Measurements from ENCODE around the gene SLC27A1.

DNA sequence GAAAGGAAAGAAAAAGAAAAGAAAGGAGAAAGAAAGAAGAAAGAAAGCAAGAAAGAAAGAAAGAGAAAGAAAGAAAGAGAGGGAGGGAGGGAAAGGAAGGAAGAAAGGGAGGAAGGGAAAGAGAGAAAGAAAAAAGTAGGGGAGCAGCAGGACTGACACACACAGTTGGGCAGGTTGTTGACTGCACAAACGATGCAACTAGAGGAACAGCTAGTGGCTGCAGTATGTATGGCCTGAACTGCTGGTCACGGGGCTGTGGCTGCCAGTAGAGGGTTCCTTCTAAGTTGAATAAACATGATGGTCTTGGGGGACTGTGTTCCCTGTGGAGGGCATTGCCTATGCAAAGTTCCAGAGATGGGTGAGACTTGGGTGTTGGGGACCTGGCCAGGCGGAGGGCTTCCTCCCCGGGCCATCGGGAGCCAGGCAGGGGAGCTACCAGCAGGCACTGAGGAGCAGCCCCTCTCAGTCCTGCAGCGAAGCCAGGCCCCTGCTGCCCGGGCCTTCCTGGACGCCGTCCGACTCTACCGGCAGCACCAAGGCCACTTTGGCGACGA lies 68.4 kb downstream of the SLC27A1 start:
- TF ChIP-seq, protein P1, sequence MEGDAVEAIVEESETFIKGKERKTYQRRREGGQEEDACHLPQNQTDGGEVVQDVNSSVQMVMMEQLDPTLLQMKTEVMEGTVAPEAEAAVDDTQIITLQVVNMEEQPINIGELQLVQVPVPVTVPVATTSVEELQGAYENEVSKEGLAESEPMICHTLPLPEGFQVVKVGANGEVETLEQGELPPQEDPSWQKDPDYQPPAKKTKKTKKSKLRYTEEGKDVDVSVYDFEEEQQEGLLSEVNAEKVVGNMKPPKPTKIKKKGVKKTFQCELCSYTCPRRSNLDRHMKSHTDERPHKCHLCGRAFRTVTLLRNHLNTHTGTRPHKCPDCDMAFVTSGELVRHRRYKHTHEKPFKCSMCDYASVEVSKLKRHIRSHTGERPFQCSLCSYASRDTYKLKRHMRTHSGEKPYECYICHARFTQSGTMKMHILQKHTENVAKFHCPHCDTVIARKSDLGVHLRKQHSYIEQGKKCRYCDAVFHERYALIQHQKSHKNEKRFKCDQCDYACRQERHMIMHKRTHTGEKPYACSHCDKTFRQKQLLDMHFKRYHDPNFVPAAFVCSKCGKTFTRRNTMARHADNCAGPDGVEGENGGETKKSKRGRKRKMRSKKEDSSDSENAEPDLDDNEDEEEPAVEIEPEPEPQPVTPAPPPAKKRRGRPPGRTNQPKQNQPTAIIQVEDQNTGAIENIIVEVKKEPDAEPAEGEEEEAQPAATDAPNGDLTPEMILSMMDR (IDR thresholded peaks at IDR 0.05): no peak
- TF ChIP-seq POLR2A (IDR thresholded peaks at IDR 0.05): no peak
